HG02943 (cell line): ENCODE data around the gene RTN4RL2.

Source experiments
- ATAC-seq: cut with Tn5 transposase; IDR thresholded peaks from one replicate; pipeline ENCODE4 v1.9.1; 2021; ENCODE audit warnings: mild to moderate bottlenecking, low read depth, moderate library complexity; ENCODE audit not compliant: unreplicated experiment

Gene RTN4RL2

DNA sequence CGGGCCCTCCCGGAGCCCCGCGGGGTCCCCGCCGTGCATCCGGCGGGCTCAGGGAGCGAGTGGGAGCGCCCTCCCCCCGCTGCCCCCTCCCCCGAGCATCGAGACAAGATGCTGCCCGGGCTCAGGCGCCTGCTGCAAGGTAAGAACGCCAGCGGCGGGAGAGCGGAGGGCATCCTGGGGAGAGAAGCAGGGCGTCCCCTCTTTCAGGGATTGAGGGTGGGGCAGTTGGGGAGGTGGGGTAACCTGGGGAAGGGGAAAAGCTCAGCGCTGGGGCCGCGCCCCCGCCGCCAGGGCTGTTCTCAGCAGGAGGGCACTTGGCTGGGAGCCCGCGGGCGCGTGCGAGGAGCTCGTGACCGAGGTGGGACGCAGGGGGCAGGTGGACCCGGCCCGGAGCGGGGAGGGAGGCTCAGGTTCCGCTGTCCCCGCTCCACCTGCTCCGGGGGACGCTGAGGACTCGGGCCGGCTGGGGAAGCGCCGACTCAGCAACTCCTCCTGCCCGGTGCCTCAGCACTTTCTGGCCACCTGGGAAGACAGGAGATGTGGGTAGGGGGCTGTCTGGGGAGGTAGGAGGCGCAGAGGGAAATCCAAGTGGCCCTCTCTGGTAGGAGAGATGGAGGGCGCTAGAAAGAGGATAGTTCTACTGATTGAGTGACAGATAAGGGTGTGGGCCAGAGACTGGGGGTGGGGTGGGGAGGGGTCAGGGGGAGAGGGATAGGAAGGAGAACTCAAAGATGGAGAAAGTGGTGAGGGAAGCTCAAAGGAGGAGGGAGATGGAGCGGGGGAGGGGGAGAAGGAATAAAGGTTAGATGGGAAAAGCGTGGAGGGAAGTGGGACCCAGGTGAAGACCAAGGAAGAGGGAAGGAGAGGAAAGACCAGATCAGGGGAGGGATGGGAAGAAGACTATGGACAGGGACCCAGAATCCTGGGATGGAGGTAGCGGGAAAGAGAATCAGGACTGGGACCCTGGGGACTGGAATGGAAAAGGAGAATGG is 726 bp downstream of the RTN4RL2 start:
- ATAC-seq, result no peak

DNA sequence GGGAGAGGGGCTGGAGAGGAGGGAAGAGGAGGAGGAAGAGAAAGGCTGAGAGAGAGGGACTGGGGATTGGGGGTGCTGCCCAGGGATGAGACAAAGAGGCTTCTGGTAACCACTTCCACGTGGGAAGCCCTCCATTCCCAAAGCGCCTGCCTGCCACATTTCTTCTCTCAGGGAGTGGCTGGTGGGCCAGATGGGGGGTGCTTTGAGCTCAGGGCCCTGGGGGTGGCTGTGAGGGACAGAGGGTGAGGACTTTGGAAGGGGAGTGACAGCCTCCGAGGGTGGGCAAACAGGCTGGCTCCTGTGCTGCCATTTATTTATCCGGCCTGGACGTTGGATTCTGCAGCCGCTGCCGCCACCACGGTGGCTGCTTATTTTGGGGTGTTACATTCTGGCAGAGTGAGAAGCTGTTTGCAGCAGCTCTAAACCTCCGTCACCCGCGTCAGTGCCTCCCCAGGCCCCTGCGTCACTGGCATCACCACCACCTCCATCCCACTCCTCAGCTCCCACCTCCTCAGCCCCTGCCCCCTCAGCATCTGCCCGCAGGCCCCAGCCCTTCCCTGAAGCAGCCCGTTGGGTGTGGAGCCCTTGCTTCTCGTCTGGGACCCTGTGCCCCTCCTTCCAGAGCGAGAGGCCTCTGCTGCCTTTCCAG is 1.6 kb downstream of the RTN4RL2 start:
- ATAC-seq, result no peak

DNA sequence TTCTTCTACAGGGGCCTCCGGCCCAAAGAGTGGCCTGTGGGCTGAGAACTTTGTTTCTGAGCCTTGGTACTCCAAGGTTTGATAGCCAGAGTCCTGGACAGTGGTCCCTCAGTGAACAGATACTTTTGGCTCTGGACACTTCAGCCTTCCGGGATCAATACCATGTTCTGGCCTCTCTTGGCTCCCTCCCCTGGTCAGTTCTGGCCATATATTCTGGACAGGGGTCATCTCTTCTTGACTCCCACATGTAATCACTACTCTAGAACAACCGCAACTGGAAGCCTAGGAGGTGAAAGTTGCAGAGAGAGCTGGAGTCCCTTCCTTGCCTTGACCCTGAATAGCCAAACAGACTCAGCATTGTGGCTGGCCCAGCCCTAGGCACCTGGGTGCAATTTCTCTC is 2.3 kb downstream of the RTN4RL2 start:
- ATAC-seq, result no peak

DNA sequence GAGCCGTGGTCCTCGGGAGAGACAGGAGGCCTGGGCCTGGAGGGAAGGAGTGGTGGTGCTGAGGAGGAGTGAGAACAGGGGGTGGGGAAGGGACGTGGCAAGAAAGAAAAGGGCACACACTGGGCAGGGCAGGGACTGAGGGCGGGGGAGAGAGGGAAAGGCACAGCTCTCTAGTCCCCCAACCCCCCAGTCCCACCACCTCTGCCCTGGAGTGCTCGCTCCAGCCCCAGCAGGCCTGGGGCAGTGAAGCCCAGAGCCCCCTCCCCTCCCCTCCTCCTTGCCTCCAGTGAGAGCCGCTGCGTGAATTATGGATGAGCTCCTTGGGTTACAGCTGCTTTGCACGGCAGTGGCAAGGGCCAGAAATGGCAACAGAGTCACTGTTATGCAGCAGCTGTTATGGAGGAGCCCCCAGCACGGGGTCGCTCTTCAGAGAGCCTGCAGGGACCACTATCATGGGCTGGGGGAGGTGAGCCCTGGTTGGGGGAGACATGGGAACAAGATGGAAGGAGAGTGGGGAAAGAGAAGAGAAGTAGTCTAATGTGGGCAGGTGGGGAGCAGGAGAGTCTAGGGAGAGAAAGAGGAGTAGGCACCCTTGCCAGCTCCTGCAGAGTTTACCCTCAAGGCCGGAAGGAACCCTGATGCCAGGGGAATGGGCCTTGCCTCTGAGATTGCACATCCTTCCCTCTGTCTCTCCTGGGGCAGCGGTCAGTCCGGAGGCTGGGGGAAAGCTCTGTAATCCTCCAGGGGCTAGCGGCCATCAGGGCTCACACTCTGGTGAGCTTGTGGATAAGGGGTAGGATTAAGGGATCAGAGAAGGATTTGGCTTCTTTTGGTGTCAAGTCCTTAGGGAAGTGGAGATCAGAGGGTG is 3.6 kb downstream of the RTN4RL2 start:
- ATAC-seq, result no peak

DNA sequence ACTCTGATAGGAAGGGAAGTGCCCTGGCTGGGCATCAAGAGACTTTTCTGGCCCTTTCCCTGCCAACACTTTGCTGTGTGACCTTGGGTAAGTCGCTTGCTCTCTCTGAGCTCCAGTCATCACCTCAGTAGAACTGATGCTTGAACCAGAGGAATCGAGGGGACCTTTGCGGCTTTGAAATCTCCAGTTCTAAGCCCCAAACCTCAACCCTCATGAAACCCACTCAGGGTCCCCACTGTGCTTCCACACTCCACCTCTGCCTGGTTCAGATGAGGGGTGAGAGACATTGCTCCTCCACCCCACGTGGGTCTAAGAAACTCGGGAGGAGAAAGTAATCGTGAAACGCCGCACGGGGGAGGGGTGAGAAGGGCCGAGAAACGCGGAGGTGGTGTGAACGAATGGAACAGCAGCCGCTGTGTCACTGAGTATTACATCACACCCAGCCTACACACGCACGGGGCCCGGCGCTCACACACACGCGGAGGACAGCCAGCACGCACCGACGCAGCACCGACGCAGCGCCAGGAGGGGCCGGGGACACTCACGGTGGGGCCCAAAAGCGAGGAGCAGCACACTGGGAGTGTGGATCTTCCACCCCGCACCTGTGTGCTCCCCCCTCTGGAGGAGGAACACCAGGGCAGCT is 4.3 kb downstream of the RTN4RL2 start:
- no peak for ATAC-seq

DNA sequence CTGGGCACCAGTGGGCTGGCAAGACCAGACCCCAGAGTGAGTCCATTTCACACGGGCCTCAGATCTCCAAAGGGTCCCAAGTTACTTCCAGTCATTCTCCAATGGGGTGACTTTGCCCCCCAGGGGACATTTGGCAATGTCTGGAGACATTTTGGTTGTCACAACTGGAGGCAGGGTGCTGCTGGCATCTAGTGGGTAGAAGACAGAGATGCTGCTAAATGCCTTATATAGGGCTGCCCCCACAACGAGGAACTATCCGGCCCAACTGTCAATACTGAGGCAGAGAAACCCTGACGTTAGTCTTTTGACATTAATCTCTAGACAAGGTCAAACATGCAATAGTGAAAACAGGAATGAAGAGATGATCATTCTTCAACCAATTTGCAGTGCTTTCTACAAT is 6.4 kb downstream of the RTN4RL2 start:
- no peak for ATAC-seq

DNA sequence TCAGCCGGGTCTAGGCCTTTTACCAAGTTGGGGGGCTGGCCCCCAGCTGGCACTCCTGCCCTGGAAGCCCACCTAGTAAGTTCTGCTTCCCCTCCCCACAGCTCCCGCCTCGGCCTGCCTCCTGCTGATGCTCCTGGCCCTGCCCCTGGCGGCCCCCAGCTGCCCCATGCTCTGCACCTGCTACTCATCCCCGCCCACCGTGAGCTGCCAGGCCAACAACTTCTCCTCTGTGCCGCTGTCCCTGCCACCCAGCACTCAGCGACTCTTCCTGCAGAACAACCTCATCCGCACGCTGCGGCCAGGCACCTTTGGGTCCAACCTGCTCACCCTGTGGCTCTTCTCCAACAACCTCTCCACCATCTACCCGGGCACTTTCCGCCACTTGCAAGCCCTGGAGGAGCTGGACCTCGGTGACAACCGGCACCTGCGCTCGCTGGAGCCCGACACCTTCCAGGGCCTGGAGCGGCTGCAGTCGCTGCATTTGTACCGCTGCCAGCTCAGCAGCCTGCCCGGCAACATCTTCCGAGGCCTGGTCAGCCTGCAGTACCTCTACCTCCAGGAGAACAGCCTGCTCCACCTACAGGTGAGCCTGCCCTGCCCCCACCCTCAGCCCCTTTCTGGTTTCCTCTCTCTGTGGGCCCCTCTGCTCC is 7.3 kb downstream of the RTN4RL2 start:
- ATAC-seq, result no peak

DNA sequence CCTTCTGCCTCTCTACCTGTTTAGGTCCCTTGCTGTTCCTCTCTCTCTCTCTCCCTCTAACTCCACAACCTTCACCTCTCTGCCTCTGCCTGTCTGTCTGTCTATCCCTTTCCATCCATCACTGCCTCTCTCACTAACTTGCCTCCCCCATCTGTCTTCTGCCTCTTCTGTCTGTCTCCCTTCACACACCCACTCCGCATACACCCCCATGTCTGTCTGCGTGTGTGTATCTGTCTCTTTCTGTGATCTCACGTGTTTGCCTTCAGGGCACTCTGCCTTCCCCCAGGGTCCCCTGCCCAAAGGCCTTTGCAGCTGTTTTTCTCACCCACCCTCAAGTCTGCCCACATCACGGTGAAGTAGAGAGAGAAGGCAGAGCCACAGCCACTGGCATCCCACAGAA is 7.9 kb downstream of the RTN4RL2 start:
- ATAC-seq, result no peak

DNA sequence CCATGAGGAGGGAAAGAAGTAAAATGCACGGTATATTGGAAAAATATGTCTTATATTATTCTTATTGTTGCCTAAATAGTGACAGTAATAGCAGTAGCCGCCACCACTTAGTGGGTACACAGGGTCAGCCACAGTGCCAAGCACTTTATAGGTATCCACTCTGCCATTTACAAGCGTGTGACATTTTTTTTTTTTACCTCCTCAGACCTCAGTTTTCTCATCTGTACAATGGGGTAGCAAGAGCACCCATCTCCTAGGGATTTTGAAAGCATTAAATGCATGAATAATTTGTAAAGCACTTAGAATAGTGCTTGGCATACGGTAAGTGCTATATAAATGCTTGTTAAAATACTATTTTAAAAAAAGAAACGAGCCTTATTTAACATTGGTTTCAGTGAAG is 8.9 kb downstream of the RTN4RL2 start:
- no peak for ATAC-seq

DNA sequence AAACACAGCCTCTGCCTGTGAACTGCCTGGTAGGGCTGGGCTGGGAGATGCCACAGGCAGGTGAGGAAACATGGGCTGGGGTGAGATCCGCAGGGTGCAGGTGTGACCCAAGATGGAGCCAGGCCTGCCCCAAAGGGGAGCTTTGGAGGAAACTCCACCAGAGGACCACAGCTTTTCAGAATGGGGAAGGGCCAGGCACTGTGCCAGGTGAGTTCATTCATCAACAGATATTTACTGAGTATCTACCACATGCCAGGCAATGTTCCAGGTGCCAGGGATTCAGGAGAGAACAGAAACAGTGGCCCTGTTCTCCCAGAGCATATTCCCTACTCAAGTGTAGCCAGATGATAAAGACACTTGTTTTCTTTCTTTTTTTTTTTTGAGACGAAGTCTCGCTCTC is 11.2 kb downstream of the RTN4RL2 start:
- no peak for ATAC-seq

DNA sequence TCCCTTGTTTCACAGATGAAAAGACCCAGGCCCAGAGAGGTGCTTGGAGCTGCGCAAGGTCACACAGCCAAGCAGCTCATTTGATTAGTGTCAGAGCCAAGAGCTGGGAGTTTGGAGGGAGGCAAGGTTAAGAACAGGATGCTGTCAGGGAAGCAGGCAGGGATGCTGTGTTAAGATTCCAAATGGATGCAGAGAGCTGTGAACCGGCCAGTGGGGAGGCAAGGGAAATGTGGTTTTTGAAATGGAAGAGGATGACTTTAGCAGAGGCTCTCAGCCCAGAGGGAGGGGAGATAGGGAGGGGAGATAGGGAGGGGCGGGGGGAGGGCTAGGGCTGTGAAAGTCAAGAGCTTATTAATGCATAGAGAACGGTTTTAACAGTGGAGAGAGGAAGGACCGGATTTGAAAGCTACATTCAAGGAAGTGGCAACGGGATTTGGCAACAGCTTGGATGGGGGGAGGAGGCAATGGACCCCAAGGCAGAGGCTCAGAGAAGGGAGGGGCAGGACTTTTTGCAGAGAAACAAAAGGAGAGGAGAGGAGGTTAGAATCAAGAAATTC is 13.0 kb downstream of the RTN4RL2 start:
- ATAC-seq, result no peak

DNA sequence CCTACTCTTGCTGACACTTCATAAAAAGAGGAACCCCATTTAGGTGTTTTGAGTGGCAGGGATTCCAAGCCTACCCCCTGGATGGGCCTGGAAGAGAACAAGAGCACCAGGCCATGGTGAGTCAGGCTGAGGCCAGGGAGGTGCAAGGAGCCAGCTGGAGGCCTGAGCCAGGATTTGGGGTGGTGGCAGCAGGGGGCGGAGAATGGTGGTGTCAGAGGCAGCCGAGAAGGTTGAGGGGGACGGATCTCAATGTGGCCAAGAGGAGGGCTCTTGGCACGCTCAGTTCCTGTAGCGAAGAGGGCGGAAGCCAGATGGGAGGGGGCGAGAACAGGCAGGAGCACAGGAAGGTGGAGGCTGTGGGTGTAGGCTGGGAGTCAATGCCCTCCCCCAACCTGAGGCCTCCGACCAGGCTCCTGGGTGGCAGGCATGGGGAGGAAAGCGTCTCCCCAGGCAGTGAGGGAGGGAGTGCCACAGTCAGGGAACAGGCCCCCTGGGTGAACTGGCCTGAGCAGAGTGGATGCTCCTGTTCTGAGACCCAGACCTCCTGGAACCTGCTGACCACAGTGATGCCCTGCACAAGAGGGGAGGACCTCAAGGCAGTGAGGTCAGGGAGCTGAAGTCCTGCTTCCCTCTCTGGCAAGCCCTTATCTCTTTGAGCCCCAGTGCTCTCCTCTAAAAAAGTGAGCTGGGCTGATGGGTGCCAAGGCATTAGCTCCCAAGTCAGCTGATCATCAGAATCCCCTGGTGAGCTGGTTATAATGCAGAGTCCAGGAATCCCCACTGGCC is 13.9 kb downstream of the RTN4RL2 start:
- ATAC-seq, result no peak

DNA sequence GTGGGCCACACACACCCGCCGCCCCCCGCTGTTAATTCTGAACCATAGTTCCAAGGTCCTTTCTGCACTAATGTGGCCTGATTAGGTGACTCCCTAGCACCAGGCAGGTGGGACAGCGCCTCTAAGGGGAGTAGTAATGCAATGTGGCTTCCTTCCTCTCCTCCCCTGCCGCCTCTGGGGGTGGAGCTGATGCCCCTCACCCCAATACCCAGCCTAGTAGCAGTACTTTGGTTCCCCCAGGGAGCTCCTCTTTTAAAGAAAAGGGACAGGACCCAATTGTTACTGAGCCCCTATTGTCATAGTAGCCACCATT is 14.4 kb downstream of the RTN4RL2 start:
- ATAC-seq, result no peak

DNA sequence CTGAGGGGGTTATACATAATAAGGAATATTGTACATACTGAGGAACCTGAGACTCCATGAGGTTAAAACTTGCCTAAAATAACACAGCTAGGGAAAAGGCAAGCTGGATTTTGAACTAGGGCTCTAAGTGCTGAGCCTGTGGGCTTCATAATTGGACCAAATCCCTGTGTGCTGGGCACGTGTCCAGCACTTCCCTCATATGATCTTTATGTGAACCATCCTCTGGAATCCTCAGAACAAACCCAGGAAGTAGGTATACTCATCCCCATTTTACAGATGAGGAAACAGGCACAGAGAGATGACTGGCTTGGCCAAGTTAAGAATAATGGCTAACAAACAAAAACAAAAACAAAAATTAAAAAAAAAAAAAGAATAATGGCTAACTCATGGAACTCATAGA is 14.9 kb downstream of the RTN4RL2 start:
- no peak for ATAC-seq

DNA sequence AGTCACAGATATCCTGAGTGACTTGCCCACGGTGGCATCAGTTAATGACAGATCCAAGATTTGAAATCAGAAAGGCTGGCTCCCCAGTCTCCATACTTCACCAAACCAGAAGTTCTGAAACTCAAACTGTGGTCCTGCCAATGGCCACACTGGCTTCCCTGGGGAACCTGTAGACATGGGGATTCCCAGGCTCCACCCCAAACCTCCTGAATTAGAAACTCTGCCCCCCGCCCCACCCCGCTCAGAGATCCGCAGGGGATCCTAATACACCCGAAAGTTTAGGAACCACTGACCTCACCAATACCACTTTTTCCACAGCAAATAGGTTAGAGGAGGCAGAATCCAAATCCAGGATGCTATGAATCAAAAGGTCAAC is 15.3 kb downstream of the RTN4RL2 start:
- ATAC-seq, result no peak

DNA sequence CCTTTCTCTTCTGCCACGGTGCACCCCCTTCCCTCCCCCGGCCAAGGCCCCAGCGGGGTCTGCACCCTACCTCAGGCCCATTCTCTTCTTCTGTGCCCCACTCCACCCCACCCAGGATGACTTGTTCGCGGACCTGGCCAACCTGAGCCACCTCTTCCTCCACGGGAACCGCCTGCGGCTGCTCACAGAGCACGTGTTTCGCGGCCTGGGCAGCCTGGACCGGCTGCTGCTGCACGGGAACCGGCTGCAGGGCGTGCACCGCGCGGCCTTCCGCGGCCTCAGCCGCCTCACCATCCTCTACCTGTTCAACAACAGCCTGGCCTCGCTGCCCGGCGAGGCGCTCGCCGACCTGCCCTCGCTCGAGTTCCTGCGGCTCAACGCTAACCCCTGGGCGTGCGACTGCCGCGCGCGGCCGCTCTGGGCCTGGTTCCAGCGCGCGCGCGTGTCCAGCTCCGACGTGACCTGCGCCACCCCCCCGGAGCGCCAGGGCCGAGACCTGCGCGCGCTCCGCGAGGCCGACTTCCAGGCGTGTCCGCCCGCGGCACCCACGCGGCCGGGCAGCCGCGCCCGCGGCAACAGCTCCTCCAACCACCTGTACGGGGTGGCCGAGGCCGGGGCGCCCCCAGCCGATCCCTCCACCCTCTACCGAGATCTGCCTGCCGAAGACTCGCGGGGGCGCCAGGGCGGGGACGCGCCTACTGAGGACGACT is 15.9 kb downstream of the RTN4RL2 start:
- ATAC-seq, result peak; percentile 36

DNA sequence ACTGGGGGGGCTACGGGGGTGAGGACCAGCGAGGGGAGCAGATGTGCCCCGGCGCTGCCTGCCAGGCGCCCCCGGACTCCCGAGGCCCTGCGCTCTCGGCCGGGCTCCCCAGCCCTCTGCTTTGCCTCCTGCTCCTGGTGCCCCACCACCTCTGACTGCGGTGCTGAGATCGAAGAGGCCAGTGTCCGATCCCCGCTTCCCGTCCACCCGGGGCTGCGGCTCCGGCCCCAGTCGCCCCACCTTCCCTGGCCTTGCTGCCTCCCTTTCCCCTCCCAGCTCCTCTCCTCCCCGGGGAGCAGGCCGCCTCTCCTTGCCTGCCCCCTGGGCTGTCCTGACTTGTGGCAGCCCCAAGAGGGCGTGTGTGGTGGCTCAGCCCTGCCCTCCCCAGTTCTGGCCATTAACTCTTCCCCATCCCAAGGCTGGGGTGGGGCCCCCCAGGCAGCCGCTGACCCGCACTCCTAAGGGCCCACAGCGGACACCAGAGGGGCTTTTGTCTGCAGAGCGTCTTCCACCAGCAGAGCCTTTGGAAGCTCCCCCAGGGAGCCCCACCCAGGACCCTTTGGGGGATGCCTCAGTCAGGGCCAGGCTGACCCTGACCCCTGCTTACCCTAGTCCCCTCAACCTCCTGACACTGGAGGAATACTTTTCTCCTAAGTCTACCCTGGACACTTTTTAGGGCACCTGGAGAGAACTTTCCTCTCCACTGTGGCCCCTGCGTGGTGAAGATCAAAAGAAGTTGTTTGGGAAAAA is 16.6 kb downstream of the RTN4RL2 start:
- peak; percentile 60 for ATAC-seq
